ENCODE results near the gene RALGDS. TPM values are rescaled to one million over a fixed set of nuclear protein-coding genes. Genes with fewer than 3 reads are reported as not detected.
"Not testable (repeated sequence)": the region's sequence is repeated elsewhere in the genome, so short reads cannot be mapped to it uniquely, and the experiment has no call there.

RALGDS gene
- 10 to 100 TPM; 33.0 to 49.0 (median 35.7) TPM for polyA plus RNA-seq
- long read RNA-seq, donor 1, full-length matches to known transcripts: 7 of 12 reads
- long read RNA-seq, donor 1, partial matches to known transcripts: 5 of 12 reads
- long read RNA-seq, donor 1, other reads (novel, unspliced or antisense): 0 of 12 reads
- long read RNA-seq, donor 2, partial matches to known transcripts: 13 of 16 reads
- long read RNA-seq, donor 2, other reads (novel, unspliced or antisense): 0 of 16 reads
- long read RNA-seq, donor 3, partial matches to known transcripts: 0 of 2 reads
- long read RNA-seq, donor 3, other reads (novel, unspliced or antisense): 0 of 2 reads
- long read RNA-seq, donor 4: 0 reads
- long read RNA-seq, donor 5, partial matches to known transcripts: 0 of 2 reads
- long read RNA-seq, donor 5, other reads (novel, unspliced or antisense): 0 of 2 reads
- long read RNA-seq, donor 6: 0 reads
- long read RNA-seq, donor 7: 0 reads
- long read RNA-seq, donor 8: 0 reads
- long read RNA-seq, donor 9, partial matches to known transcripts: 0 of 1 reads
- long read RNA-seq, donor 9, other reads (novel, unspliced or antisense): 0 of 1 reads
- long read RNA-seq, donor 10, partial matches to known transcripts: 0 of 5 reads
- long read RNA-seq, donor 10, other reads (novel, unspliced or antisense): 0 of 5 reads

DNA sequence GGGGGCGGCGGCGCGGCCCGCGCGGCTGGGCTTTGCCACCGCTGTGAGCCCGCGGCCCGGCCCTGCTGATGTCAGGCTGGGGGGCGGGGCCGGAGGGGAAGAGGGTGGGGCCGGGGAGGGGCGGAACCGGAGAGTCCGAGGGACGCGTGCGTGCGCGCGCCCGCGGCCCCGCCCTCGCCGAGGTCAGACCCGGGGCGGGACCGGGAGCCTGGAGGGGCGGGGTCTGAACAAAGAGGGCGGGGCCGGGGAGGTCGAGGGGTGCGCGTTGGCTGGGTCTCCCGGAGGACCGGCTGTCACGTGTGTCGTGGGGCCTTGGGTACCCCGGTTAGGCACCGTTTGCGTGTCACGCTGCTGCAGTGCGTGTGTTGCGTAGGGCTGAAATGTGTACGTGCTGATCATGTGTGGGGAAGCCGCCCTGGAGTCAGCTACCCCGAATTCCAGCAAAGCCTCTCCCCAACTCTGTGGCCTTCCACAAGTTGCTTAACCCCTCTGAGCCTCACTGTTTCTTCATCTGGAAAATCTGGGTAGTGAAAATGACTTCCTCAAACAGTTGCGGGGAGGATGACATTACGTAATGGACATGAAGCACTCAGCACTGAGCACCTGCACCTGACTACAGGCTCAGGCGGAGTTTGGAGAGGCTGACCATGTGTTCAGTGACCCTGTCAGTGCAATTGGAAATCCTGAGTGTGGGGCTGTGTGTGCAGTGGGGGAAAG, at the start of gene RALGDS:
Gene RALGDS, minus strand, starts transcription at position 43 of the 717 bp plus-strand sequence. CDS start 86 bp downstream, outside the sequence.
- Histone ChIP-seq H3K27ac (ENCODE audit: low read depth in 1 of 3, low read length in 2 of 3) (peak within 1 kb of the TSS; percentile 81 to 94 (median 90)), H3K4me3 (ENCODE audit: low read depth in 1 of 3, low read length in 3 of 3) (peak within 1 kb of the TSS; percentile 55 to 85 (median 62)), H3K4me1 (ENCODE audit: control insufficient read depth in 3 of 3, insufficient read depth in 2 of 3, low read depth in 1 of 3, low read length in 2 of 3) (peaks cover 19 to 55% (median 19%) of the 10 kb centered on the region in 3 donors), H3K9me3 (ENCODE audit: control insufficient read depth in 2 of 2, insufficient read depth in 1 of 2, low read depth in 1 of 2, low read length in 1 of 2) (no peaks in the 10 kb centered on the region), H3K27me3 (ENCODE audit: control insufficient read depth in 3 of 3, insufficient read depth in 3 of 3, low read length in 3 of 3) (no peaks in the 10 kb centered on the region), H3K36me3 (ENCODE audit: control insufficient read depth in 3 of 3, insufficient read depth in 2 of 3, low read depth in 1 of 3, low read length in 3 of 3) (peaks cover 0 to 32% (median 0%) of the 10 kb centered on the region in 3 donors)
- peak; percentile 90 to 91 for DNase-seq
- WGBS, 3 donors: 4 to 10% (median 6%) methylated on average over 27 to 53 of the region's 53 CpGs
- no peak for FAIRE-seq

DNA sequence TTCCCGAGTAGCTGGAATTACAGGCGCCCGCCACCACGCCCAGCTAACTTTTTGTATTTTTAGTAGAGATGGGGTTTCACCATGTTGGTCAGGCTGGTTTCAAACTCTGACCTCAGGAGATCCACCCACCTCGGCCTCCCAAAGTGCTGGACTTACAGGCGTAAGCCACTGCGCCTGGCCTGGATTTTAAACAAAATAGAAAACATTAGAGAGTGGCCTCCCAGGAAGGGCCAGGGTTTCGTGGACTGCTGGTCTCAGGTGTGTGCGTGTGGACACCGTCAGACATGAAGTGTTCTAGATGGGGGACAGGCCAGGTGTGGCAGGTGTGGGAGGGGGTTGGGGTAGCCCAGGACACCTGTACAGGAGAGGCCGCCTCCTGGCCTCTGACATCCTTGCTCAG, 49.7 kb upstream of the RALGDS start:
- peaks cover 0 to 10% (median 0%) of the 10 kb centered on the region in 3 donors for H3K4me1 ChIP-seq (ENCODE audit: control insufficient read depth in 3 of 3, insufficient read depth in 2 of 3, low read depth in 1 of 3, low read length in 2 of 3)
- no peak for DNase-seq
- no peak for FAIRE-seq
- no peak overlapping the region for H3K27ac ChIP-seq (ENCODE audit: low read depth in 1 of 3, low read length in 2 of 3)
- WGBS, 3 donors: 83 to 90% (median 86%) methylated on average over 11 of the region's 11 CpGs
- H3K27me3 ChIP-seq (ENCODE audit: control insufficient read depth in 3 of 3, insufficient read depth in 3 of 3, low read length in 3 of 3): peaks cover 0 to 8% (median 0%) of the 10 kb centered on the region in 3 donors
- no peak overlapping the region for H3K4me3 ChIP-seq (ENCODE audit: low read depth in 1 of 3, low read length in 3 of 3)
- H3K9me3 ChIP-seq (ENCODE audit: control insufficient read depth in 2 of 2, insufficient read depth in 1 of 2, low read depth in 1 of 2, low read length in 1 of 2): no peaks in the 10 kb centered on the region
- no peaks in the 10 kb centered on the region for H3K36me3 ChIP-seq (ENCODE audit: control insufficient read depth in 3 of 3, insufficient read depth in 2 of 3, low read depth in 1 of 3, low read length in 3 of 3)

DNA sequence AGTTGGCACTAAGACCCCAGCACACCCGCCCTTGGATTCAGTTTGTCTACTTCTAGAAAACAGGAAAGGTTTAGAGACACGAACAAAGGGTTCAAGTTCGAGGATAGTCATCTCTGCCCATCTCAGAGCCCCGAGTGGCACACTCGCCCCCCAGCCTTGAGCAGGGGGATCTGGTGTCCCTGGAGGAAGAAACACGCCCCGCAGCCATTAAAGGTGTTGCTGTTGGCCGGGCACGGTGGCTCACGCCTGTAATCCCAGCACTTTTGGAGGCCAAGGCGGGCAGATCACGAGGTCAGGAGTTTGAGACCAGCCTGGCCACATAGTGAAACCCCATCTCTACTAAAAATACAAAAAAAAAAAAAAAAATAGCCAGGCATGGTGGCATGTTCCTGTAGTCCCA, 48.6 kb upstream of the RALGDS start:
- H3K4me3 ChIP-seq (ENCODE audit: low read depth in 1 of 3, low read length in 3 of 3); H3K36me3 ChIP-seq (ENCODE audit: control insufficient read depth in 3 of 3, insufficient read depth in 2 of 3, low read depth in 1 of 3, low read length in 3 of 3); H3K9me3 ChIP-seq (ENCODE audit: control insufficient read depth in 2 of 2, insufficient read depth in 1 of 2, low read depth in 1 of 2, low read length in 1 of 2); H3K27me3 ChIP-seq (ENCODE audit: control insufficient read depth in 3 of 3, insufficient read depth in 3 of 3, low read length in 3 of 3); DNase-seq; H3K27ac ChIP-seq (ENCODE audit: low read depth in 1 of 3, low read length in 2 of 3); FAIRE-seq: not testable (repeated sequence)
- H3K4me1 ChIP-seq (ENCODE audit: control insufficient read depth in 3 of 3, insufficient read depth in 2 of 3, low read depth in 1 of 3, low read length in 2 of 3): peaks cover 0 to 11% (median 0%) of the 10 kb centered on the region in 3 donors
- 87 to 92% (median 92%) methylated on average over 12 of the region's 12 CpGs for WGBS, 3 donors

DNA sequence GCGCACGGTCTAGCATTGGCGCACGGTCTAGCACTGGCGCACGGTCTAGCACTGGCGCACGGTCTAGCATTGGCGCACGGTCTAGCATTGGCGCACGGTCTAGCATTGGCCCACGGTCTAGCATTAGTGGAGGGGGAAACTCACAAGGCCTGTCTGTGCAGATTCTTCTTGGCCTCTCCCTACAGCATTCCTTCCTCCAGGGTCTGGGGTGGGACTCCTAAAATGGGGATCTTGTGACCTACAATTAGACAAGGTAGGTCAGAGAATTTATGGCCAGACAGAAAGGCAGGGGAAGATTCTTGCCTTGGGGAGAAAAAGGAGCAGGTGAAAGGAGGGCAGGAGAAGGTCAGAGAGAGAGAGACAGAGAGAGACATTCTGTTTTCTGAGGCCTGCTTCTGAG, 48.1 kb upstream of the RALGDS start:
- Histone ChIP-seq H3K36me3 (ENCODE audit: control insufficient read depth in 3 of 3, insufficient read depth in 2 of 3, low read depth in 1 of 3, low read length in 3 of 3) (no peaks in the 10 kb centered on the region), H3K27ac (ENCODE audit: low read depth in 1 of 3, low read length in 2 of 3) (no peak overlapping the region), H3K9me3 (ENCODE audit: control insufficient read depth in 2 of 2, insufficient read depth in 1 of 2, low read depth in 1 of 2, low read length in 1 of 2) (no peaks in the 10 kb centered on the region), H3K4me1 (ENCODE audit: control insufficient read depth in 3 of 3, insufficient read depth in 2 of 3, low read depth in 1 of 3, low read length in 2 of 3) (peaks cover 0 to 17% (median 0%) of the 10 kb centered on the region in 3 donors), H3K27me3 (ENCODE audit: control insufficient read depth in 3 of 3, insufficient read depth in 3 of 3, low read length in 3 of 3) (peaks cover 0 to 8% (median 0%) of the 10 kb centered on the region in 3 donors), H3K4me3 (ENCODE audit: low read depth in 1 of 3, low read length in 3 of 3) (no peak overlapping the region)
- FAIRE-seq: no peak
- DNase-seq: no peak
- 93 to 97% (median 96%) methylated on average over 13 of the region's 13 CpGs for WGBS, 3 donors

DNA sequence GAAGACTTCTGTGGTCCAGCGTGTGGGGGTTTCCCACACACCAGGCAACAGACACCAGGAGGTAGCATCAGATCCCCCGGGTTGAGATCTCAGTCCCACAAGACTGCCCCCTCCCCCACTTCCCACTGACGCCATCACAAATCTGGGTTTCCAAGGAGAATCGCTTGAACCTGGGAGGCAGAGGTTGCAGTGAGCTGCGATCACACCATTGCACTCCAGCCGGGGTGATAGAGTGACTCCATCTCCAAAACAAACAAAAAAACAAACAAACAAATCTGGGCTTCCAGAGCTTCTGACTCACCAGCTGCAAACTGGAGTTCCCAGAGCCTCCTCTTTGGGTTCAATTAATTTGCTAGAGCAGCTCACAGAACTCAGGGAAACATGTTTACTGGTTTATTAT, 47.4 kb upstream of the RALGDS start:
- FAIRE-seq (no peak), DNase-seq (no peak)
- Histone ChIP-seq H3K36me3 (ENCODE audit: control insufficient read depth in 3 of 3, insufficient read depth in 2 of 3, low read depth in 1 of 3, low read length in 3 of 3) (no peaks in the 10 kb centered on the region), H3K4me1 (ENCODE audit: control insufficient read depth in 3 of 3, insufficient read depth in 2 of 3, low read depth in 1 of 3, low read length in 2 of 3) (peaks cover 0 to 22% (median 0%) of the 10 kb centered on the region in 3 donors), H3K27me3 (ENCODE audit: control insufficient read depth in 3 of 3, insufficient read depth in 3 of 3, low read length in 3 of 3) (peaks cover 0 to 10% (median 0%) of the 10 kb centered on the region in 3 donors), H3K9me3 (ENCODE audit: control insufficient read depth in 2 of 2, insufficient read depth in 1 of 2, low read depth in 1 of 2, low read length in 1 of 2) (no peaks in the 10 kb centered on the region), H3K27ac (ENCODE audit: low read depth in 1 of 3, low read length in 2 of 3) (no peak overlapping the region), H3K4me3 (ENCODE audit: low read depth in 1 of 3, low read length in 3 of 3) (no peak overlapping the region)
- 52 to 74% (median 65%) methylated on average over 6 of the region's 6 CpGs for WGBS, 3 donors

DNA sequence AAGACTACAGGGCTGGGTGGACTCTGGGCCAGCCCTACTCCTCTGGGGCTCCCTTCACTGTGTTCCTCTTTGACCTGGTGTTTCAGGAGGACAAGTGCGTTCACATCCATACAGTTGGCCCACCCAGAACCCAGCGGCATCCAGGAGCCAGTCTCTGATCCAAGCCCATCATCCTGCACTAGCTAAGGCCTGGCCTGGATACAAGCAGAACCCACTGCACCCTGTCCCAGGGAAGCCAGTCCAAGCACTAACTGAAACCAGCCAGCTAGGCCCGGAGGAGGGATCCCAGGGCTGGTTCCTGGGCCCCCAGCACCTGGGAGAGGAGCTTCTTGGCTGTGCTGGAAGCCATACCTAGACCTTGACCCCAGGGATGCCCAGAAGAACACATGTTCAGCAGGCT, 46.7 kb upstream of the RALGDS start:
- Histone ChIP-seq H3K27ac (ENCODE audit: low read depth in 1 of 3, low read length in 2 of 3) (no peak overlapping the region), H3K4me3 (ENCODE audit: low read depth in 1 of 3, low read length in 3 of 3) (no peak overlapping the region), H3K36me3 (ENCODE audit: control insufficient read depth in 3 of 3, insufficient read depth in 2 of 3, low read depth in 1 of 3, low read length in 3 of 3) (no peaks in the 10 kb centered on the region), H3K9me3 (ENCODE audit: control insufficient read depth in 2 of 2, insufficient read depth in 1 of 2, low read depth in 1 of 2, low read length in 1 of 2) (no peaks in the 10 kb centered on the region), H3K27me3 (ENCODE audit: control insufficient read depth in 3 of 3, insufficient read depth in 3 of 3, low read length in 3 of 3) (peaks cover 0 to 15% (median 0%) of the 10 kb centered on the region in 3 donors), H3K4me1 (ENCODE audit: control insufficient read depth in 3 of 3, insufficient read depth in 2 of 3, low read depth in 1 of 3, low read length in 2 of 3) (peaks cover 0 to 27% (median 0%) of the 10 kb centered on the region in 3 donors)
- DNase-seq (no peak), FAIRE-seq (no peak)
- 82 to 86% (median 85%) methylated on average over 3 of the region's 3 CpGs for WGBS, 3 donors

DNA sequence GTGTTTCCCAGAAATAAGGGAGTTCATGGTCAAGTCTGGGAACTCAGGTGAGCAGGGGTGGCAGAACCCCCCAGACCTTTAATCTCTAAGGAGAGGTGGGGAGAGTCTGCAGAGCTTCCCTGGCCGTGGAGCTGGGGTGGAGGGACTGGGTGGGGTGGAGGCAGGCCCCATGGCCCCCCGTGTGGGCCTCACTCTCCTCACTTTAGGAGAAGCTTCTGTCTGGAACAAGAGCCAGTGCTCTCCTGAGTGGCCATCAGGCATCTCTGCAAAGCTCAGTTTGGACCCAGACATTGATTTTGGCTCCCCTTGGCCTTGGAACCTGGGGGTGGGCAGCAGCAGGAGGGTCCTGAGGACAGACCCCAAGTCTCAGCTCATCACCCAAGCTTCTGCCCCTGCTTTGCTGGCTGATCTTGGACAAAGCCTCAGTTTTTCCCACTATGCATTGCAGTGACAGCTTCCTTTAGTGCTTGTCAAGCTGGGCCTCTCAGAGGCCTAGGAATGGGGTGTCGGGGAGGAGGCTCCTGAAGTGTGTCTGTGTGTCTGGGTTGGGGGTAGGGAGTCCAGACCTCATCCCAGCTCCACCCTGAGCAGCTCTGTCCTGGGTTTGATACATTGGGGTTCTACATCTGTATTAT, 46.2 kb upstream of the RALGDS start:
- WGBS, 3 donors: 66 to 75% (median 67%) methylated on average over 3 of the region's 3 CpGs
- H3K36me3 ChIP-seq (ENCODE audit: control insufficient read depth in 3 of 3, insufficient read depth in 2 of 3, low read depth in 1 of 3, low read length in 3 of 3): no peaks in the 10 kb centered on the region
- H3K27me3 ChIP-seq (ENCODE audit: control insufficient read depth in 3 of 3, insufficient read depth in 3 of 3, low read length in 3 of 3): peaks cover 0 to 15% (median 0%) of the 10 kb centered on the region in 3 donors
- H3K9me3 ChIP-seq (ENCODE audit: control insufficient read depth in 2 of 2, insufficient read depth in 1 of 2, low read depth in 1 of 2, low read length in 1 of 2): no peaks in the 10 kb centered on the region
- DNase-seq (peak in 1 of 2 donors; percentile 52), FAIRE-seq (no peak)
- no peak overlapping the region for H3K27ac ChIP-seq (ENCODE audit: low read depth in 1 of 3, low read length in 2 of 3)
- H3K4me1 ChIP-seq (ENCODE audit: control insufficient read depth in 3 of 3, insufficient read depth in 2 of 3, low read depth in 1 of 3, low read length in 2 of 3): peaks cover 0 to 27% (median 0%) of the 10 kb centered on the region in 3 donors
- H3K4me3 ChIP-seq (ENCODE audit: low read depth in 1 of 3, low read length in 3 of 3): no peak overlapping the region

DNA sequence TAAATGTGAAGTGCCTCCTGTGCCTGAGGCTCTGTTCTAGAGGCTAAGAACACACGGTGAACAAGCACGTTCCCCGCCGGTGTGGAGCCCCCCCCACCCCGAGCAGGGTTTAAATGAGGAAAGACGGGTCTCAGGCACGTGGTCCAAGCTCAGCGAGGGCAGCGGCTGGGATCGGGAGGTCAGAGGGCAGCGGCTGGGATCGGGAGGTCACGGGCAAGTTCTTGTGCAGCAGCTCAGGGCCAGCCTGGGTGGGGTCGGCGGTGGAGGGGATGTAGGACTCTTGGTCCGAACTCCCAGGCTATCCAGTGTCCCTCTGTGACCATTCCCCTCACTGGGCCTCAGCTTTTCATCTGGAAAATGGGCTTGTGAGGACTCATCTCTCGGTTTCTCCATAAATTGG, 45.4 kb upstream of the RALGDS start:
- WGBS, 3 donors: 76 to 81% (median 77%) methylated on average over 17 of the region's 17 CpGs
- H3K4me3 ChIP-seq (ENCODE audit: low read depth in 1 of 3, low read length in 3 of 3): no peak overlapping the region
- no peak for DNase-seq
- no peak for FAIRE-seq
- no peak overlapping the region for H3K27ac ChIP-seq (ENCODE audit: low read depth in 1 of 3, low read length in 2 of 3)
- H3K4me1 ChIP-seq (ENCODE audit: control insufficient read depth in 3 of 3, insufficient read depth in 2 of 3, low read depth in 1 of 3, low read length in 2 of 3): peaks cover 0 to 31% (median 0%) of the 10 kb centered on the region in 3 donors
- H3K9me3 ChIP-seq (ENCODE audit: control insufficient read depth in 2 of 2, insufficient read depth in 1 of 2, low read depth in 1 of 2, low read length in 1 of 2): no peaks in the 10 kb centered on the region
- no peaks in the 10 kb centered on the region for H3K36me3 ChIP-seq (ENCODE audit: control insufficient read depth in 3 of 3, insufficient read depth in 2 of 3, low read depth in 1 of 3, low read length in 3 of 3)
- peaks cover 0 to 10% (median 0%) of the 10 kb centered on the region in 3 donors for H3K27me3 ChIP-seq (ENCODE audit: control insufficient read depth in 3 of 3, insufficient read depth in 3 of 3, low read length in 3 of 3)
